ENCODE results near the gene F12.
A peak's percentile ranks its signal among the peaks of the same experiment; 100 is the strongest.
"Not testable (repeated sequence)": the region's sequence is repeated elsewhere in the genome, so short reads cannot be mapped to it uniquely, and the experiment has no call there.

The F12 gene

DNA sequence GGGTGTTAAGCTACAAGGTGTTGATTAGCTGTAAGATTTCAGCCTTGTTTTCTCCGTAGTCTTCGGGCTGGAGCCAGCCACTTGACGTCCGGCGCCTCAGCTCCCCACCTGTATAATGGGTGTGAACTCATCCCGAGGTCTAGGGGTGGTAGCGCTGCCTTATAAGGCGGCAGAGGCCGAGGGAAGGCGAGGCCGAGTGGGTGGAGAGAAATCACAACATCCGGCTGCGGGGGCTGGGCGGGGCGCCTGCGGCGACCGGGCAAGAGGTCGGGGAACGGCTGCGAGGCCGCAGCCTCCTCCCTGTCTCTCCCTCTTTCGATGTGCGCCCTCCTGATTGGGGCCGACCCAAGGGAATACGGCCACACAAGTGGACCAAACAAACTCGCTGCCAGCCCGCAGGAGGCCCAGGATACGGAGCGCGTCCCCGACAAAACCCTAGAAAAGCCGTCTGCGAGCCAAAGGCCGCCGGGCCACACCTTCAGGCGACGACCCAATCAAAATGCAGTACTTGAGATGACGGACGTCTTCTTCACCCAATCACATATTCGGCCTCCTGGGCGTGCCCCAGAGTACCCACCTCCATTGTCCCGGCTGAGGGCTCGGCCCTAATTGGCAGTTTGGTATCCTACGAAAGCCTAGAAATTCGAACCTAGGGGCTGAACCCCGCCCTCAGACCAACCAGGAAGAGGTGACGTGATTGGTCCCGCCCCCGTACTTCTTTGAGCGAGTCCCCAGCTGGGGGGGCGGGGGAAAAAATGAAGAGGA lies 16.6 kb upstream of the F12 start:
- Mint-ChIP-seq H3K36me3 (ENCODE audit: low read depth) (no peaks in the 10 kb centered on the region), H3K4me1 (peaks cover 62% of the 10 kb centered on the region), H3K9me3 (no peaks in the 10 kb centered on the region), H3K27me3 (ENCODE audit: low read depth, poor library complexity) (no peaks in the 10 kb centered on the region), H3K27ac (peak overlapping the region; percentile 98), H3K4me3 (peak overlapping the region; percentile 89)
- TF ChIP-seq, protein P1, sequence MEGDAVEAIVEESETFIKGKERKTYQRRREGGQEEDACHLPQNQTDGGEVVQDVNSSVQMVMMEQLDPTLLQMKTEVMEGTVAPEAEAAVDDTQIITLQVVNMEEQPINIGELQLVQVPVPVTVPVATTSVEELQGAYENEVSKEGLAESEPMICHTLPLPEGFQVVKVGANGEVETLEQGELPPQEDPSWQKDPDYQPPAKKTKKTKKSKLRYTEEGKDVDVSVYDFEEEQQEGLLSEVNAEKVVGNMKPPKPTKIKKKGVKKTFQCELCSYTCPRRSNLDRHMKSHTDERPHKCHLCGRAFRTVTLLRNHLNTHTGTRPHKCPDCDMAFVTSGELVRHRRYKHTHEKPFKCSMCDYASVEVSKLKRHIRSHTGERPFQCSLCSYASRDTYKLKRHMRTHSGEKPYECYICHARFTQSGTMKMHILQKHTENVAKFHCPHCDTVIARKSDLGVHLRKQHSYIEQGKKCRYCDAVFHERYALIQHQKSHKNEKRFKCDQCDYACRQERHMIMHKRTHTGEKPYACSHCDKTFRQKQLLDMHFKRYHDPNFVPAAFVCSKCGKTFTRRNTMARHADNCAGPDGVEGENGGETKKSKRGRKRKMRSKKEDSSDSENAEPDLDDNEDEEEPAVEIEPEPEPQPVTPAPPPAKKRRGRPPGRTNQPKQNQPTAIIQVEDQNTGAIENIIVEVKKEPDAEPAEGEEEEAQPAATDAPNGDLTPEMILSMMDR (IDR thresholded peaks at IDR 0.05), result no peak
- DNase-seq, result peak; percentile 99

GRCh38 chr5:177425196-177425800 lies 15.9 kb upstream of the F12 start:
- H3K36me3 Mint-ChIP-seq (ENCODE audit: low read depth), result no peaks in the 10 kb centered on the region
- no peaks in the 10 kb centered on the region for H3K9me3 Mint-ChIP-seq
- H3K27me3 Mint-ChIP-seq (ENCODE audit: low read depth, poor library complexity), result no peaks in the 10 kb centered on the region
- H3K27ac Mint-ChIP-seq, result peak overlapping the region; percentile 98
- peak overlapping the region; percentile 89 for H3K4me3 Mint-ChIP-seq
- peaks cover 61% of the 10 kb centered on the region for H3K4me1 Mint-ChIP-seq
- no peak for DNase-seq
- TF ChIP-seq, protein P1 (IDR thresholded peaks at IDR 0.05), result no peak

GRCh38 chr5:177423671-177424070 lies 14.3 kb upstream of the F12 start:
- no peak overlapping the region for H3K4me3 Mint-ChIP-seq
- TF ChIP-seq, protein P1 (IDR thresholded peaks at IDR 0.05), result no peak

GRCh38 chr5:177421062-177421798 lies 11.9 kb upstream of the F12 start:
- TF ChIP-seq, protein P1 (IDR thresholded peaks at IDR 0.05), result no peak
- H3K27ac Mint-ChIP-seq, result no peak overlapping the region
- no peak overlapping the region for H3K4me3 Mint-ChIP-seq
- no peaks in the 10 kb centered on the region for H3K36me3 Mint-ChIP-seq (ENCODE audit: low read depth)
- peaks cover 29% of the 10 kb centered on the region for H3K4me1 Mint-ChIP-seq
- H3K27me3 Mint-ChIP-seq (ENCODE audit: low read depth, poor library complexity), result no peaks in the 10 kb centered on the region
- no peaks in the 10 kb centered on the region for H3K9me3 Mint-ChIP-seq
- no peak for DNase-seq

More at GRCh38 chr5:177423671-177424070, 14.3 kb upstream of the F12 start:
- H3K9me3 Mint-ChIP-seq, result no peaks in the 10 kb centered on the region
- no peak for DNase-seq
- peaks cover 46% of the 10 kb centered on the region for H3K4me1 Mint-ChIP-seq
- no peak overlapping the region for H3K27ac Mint-ChIP-seq
- H3K36me3 Mint-ChIP-seq (ENCODE audit: low read depth), result no peaks in the 10 kb centered on the region
- H3K27me3 Mint-ChIP-seq (ENCODE audit: low read depth, poor library complexity), result no peaks in the 10 kb centered on the region

DNA sequence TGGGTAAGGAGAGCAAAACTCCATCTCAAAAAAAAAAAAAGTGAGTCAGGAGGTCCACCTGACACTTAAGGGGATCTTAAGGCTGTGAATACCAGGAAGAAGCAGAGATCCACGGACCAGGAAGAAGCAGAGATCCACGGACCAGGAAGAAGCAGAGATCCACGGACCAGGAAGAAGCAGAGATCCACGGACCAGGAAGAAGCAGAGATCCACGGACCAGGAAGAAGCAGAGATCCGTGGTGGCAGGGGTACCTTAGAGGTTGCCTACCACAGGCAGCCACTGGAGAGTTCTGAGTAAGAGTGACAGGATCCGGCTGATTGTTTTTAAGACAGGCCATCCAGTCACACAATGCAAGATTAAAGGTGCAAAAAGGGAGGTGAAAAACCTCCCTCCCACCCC lies 11.1 kb upstream of the F12 start:
- not testable (repeated sequence) for H3K27me3 Mint-ChIP-seq (ENCODE audit: low read depth, poor library complexity); DNase-seq; H3K27ac Mint-ChIP-seq; H3K9me3 Mint-ChIP-seq; H3K36me3 Mint-ChIP-seq (ENCODE audit: low read depth); H3K4me3 Mint-ChIP-seq
- peaks cover 22% of the 10 kb centered on the region for H3K4me1 Mint-ChIP-seq

- H3K36me3 Mint-ChIP-seq (ENCODE audit: low read depth), result no peaks in the 10 kb centered on the region
- DNase-seq, result no peak
- TF ChIP-seq, protein P1 (IDR thresholded peaks at IDR 0.05), result no peak
- H3K27me3 Mint-ChIP-seq (ENCODE audit: low read depth, poor library complexity), result peaks cover 6% of the 10 kb centered on the region
- H3K4me1 Mint-ChIP-seq, result peaks cover 9% of the 10 kb centered on the region
- no peaks in the 10 kb centered on the region for H3K9me3 Mint-ChIP-seq
- H3K4me3 Mint-ChIP-seq, result no peak overlapping the region
- H3K27ac Mint-ChIP-seq, result no peak overlapping the region
Measured at GRCh38 chr5:177419046-177419445, 9.7 kb upstream of the F12 start.

DNA sequence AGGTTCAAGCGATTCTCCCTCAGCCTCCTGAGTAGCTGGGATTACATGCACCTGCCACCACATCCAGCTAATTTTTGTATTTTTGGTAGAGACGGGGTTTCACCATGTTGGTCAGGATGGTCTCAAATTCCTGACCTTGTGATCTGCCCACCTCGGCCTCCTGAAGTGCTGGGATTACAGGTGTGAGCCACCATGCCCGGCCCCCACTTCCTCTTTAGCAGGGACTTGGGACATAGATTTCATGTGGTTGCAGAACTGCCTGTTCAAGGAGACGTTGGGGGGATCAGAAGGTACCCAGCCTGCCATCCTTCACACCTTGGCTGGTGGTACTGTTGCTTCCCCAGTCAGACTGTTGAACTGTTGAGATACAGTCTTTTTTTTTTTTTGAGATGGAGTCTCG lies 7.7 kb upstream of the F12 start:
- H3K4me1 Mint-ChIP-seq, result peaks cover 15% of the 10 kb centered on the region
- H3K27me3 Mint-ChIP-seq (ENCODE audit: low read depth, poor library complexity), result peaks cover 13% of the 10 kb centered on the region
- not testable (repeated sequence) for H3K9me3 Mint-ChIP-seq; H3K27ac Mint-ChIP-seq; H3K36me3 Mint-ChIP-seq (ENCODE audit: low read depth); DNase-seq; H3K4me3 Mint-ChIP-seq

Measured in nephron progenitor cell (in vitro differentiated cells).